ENCODE measurements around the gene STAG1. TPM values are rescaled to one million over a fixed set of nuclear protein-coding genes. Genes with fewer than 3 reads are reported as not detected.
A peak's percentile ranks its signal among the peaks of the same experiment; 100 is the strongest.
"Not testable (repeated sequence)": the region's sequence is repeated elsewhere in the genome, so short reads cannot be mapped to it uniquely, and the experiment has no call there.

Gene STAG1
- total RNA-seq, 1 experiment from 2014 or later = 31.9 TPM

DNA sequence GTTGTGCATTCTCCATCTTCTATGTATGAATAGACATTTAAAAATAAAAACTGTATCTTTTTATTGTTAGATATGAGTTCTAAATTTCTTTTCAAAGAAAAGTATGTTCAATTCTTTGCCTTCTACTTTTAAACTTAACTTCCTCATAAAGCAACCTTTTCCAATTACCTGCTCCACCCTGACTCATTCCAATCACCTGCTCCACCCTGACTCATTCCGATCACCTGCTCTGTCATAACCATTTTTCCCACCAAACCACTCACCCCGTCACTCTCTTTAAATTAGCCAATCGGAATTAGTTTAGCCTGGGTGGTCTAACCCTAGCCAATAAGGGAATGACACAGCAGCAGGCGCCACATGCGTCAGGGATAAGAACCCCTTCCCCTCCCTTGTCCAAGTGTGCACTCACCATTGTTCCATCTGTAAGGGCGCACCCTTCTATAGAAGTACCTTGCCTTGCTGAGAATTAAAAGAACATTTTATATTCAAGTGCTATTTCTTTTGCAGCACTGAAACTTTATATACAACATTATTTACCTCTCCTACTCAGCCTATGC, 134.1 kb downstream of the STAG1 start:
- H3K9me3 ChIP-seq (replicated peaks); H3K27ac ChIP-seq; H3K4me1 ChIP-seq (replicated peaks); H3K27me3 ChIP-seq (replicated peaks); H3K4me3 ChIP-seq; H3K36me3 ChIP-seq; DNase-seq (ENCODE audit: low read depth in 1 of 2, low spot score in 2 of 2): not testable (repeated sequence)

DNA sequence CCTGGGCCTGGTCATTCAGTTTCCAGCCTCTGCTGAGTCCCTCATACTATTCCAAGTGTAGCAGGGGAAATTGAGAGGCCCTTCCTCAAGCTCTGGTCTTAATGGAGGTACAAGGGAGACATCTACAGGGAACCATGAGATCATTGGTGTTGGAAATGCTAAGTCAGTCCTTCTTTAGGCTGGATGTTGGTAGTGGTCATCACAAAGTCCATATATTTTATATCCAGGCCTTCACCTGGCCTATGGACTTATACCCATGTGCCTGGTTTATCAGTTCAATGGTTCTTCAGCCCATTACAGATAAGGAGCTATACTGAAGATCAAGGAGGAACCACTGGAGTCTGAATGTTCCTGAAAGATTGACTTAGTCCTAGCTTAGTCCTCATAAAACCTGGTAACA, 135.0 kb downstream of the STAG1 start:
- H3K36me3 ChIP-seq = no peaks in the 10 kb centered on the region; the same call in 1 of the 2 replicates
- no peaks in the 10 kb centered on the region for H3K27me3 ChIP-seq (replicated peaks)
- DNase-seq (ENCODE audit: low read depth in 1 of 2, low spot score in 2 of 2) = no peak
- no peak overlapping the region for H3K4me3 ChIP-seq
- no peak overlapping the region for H3K27ac ChIP-seq
- H3K9me3 ChIP-seq (replicated peaks) = no peaks in the 10 kb centered on the region
- 0 out of 2 replicates have a peak, but pooled peaks cover 4% of the 10 kb centered on the region for H3K4me1 ChIP-seq (replicated peaks)

DNA sequence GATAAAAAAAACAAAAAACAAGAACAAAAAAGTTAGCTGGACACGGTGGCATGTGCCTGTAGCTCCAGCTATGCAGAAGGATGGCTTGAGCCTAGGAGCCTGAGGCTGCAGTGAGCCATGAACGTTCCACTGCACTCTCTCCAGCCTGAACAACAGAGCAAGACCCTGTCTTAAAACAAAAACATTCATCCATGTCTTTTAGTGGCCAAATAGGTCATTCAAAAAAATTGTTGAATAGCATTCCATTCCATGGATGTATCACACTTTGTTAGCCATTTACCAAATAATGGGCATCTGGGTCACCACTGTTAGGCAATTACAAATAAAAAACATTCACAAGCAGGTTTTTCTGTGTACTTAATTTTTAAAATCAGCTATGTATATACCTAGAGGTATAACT, 139.7 kb downstream of the STAG1 start:
- H3K9me3 ChIP-seq (replicated peaks) = no peaks in the 10 kb centered on the region
- peaks cover 4% of the 10 kb centered on the region for H3K36me3 ChIP-seq
- no peak for DNase-seq (ENCODE audit: low read depth in 1 of 2, low spot score in 2 of 2)
- H3K27ac ChIP-seq = no peak overlapping the region
- no peak overlapping the region for H3K4me3 ChIP-seq
- no peaks in the 10 kb centered on the region for H3K27me3 ChIP-seq (replicated peaks)
- 0 out of 2 replicates have a peak, but pooled peaks cover 4% of the 10 kb centered on the region for H3K4me1 ChIP-seq (replicated peaks)

DNA sequence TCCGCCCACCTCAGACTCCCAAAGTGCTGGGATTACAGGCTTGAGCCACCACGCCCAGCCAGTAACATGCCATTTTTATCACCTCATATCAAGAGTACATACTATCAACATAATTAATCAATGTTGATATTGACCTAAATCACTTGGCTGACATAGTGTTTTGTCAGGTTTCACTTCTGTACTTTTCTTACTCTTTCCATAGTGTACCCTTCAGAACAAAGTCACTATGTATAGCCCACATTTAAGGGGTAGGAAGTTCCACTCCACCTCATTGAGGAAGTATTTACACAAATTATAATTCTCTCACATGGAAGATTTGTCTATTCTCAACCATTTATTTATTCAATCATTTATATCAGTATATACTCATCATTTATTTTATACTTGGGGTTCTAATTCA, 145.2 kb downstream of the STAG1 start:
- H3K4me3 ChIP-seq = no peak overlapping the region
- DNase-seq (ENCODE audit: low read depth in 1 of 2, low spot score in 2 of 2) = no peak
- no peaks in the 10 kb centered on the region for H3K27me3 ChIP-seq (replicated peaks)
- H3K36me3 ChIP-seq = peaks cover 11% of the 10 kb centered on the region
- peaks cover 5% of the 10 kb centered on the region; the same call in 1 of the 2 replicates for H3K9me3 ChIP-seq (replicated peaks)
- peaks cover 11% of the 10 kb centered on the region for H3K4me1 ChIP-seq (replicated peaks)
- H3K27ac ChIP-seq = no peak overlapping the region

DNA sequence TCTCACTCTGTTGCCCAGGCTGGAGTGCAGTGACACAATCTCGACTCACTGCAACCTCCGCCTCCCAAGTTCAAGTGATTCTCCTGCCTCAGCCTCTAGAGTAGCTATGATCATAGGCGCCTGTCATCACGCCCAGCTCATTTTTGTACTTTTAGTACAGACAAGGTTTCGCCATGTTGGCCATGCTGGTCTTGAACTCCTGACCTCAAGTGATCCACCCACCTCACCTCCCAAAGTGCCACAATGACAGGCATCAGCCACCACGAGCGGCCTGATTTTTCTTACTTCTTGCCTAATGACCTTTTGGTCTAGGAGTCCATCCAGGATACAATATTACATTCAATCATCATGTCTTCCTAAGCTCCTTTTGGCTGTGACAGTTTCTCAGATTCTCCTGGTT, 146.0 kb downstream of the STAG1 start:
- DNase-seq (ENCODE audit: low read depth in 1 of 2, low spot score in 2 of 2); H3K9me3 ChIP-seq (replicated peaks); H3K4me3 ChIP-seq; H3K27ac ChIP-seq; H3K27me3 ChIP-seq (replicated peaks): not testable (repeated sequence)
- H3K4me1 ChIP-seq (replicated peaks) = peaks cover 11% of the 10 kb centered on the region
- H3K36me3 ChIP-seq = peaks cover 11% of the 10 kb centered on the region

GRCh38 chr3:136604961-136605360, 147.2 kb downstream of the STAG1 start:
- Histone ChIP-seq H3K36me3 (peaks cover 11% of the 10 kb centered on the region), H3K27ac (peak overlapping the region; percentile 6; the same call in 1 of the 2 replicates), H3K27me3 (replicated peaks) (no peaks in the 10 kb centered on the region), H3K9me3 (replicated peaks) (peaks cover 5% of the 10 kb centered on the region; the same call in 1 of the 2 replicates), H3K4me3 (no peak overlapping the region), H3K4me1 (replicated peaks) (peaks cover 11% of the 10 kb centered on the region)
- DNase-seq (ENCODE audit: low read depth in 1 of 2, low spot score in 2 of 2) = peak in 1 of 2 experiments; percentile 43

DNA sequence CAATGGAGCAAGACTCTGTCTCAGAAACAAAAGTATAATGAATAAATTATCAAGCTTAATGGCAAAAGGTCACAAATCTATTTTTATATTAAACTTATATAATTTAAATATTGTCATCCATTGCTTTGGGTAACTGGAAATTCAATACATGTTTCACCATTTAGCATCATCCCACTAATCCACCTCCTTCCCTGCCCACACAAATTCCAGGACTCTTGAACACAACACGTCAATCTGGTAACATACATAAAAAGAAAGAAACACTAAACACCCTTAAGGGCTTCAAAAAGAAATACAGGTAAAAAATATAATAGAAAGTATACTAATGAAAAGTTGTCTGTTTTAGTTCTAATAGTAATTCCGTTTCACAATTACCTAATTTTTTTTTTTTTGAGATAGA, 149.4 kb downstream of the STAG1 start:
- Histone ChIP-seq H3K4me3 (no peak overlapping the region), H3K4me1 (replicated peaks) (peaks cover 11% of the 10 kb centered on the region), H3K36me3 (peaks cover 10% of the 10 kb centered on the region), H3K9me3 (replicated peaks) (peaks cover 5% of the 10 kb centered on the region; the same call in 1 of the 2 replicates), H3K27me3 (replicated peaks) (no peaks in the 10 kb centered on the region), H3K27ac (no peak overlapping the region)
- no peak for DNase-seq (ENCODE audit: low read depth in 1 of 2, low spot score in 2 of 2)

- no peaks in the 10 kb centered on the region for H3K36me3 ChIP-seq
- H3K27ac ChIP-seq = no peak overlapping the region
- H3K9me3 ChIP-seq (replicated peaks) = no peaks in the 10 kb centered on the region
- DNase-seq (ENCODE audit: low read depth in 1 of 2, low spot score in 2 of 2) = no peak
- H3K4me3 ChIP-seq = no peak overlapping the region
- no peaks in the 10 kb centered on the region for H3K27me3 ChIP-seq (replicated peaks)
- peaks cover 12% of the 10 kb centered on the region for H3K4me1 ChIP-seq (replicated peaks)
Measured at GRCh38 chr3:136595913-136596697, 156.1 kb downstream of the STAG1 start.

DNA sequence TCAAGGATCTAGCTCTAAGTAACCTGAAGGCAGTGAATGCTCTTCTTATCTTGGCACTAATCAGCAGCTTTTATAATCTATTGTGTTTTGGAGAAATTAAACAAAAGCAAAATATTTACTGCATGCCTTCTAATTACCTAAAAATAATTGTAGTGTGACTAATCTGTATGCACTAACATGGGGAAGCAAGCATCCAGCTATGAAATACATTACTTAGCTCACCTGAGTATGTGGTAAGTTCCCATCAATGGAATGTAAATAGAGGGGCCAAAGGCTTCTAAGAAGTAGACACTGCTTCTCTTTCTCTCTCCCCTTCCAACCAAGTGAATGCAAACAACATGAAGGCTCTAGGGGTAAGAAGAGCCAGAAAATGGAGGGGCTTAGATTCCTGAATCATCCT, 165.6 kb downstream of the STAG1 start:
- Histone ChIP-seq H3K9me3 (replicated peaks) (no peaks in the 10 kb centered on the region), H3K36me3 (0 out of 2 replicates have a peak, but pooled peaks cover 3% of the 10 kb centered on the region), H3K27me3 (replicated peaks) (no peaks in the 10 kb centered on the region), H3K27ac (no peak overlapping the region), H3K4me3 (no peak overlapping the region), H3K4me1 (replicated peaks) (peaks cover 5% of the 10 kb centered on the region)
- DNase-seq (ENCODE audit: low read depth in 1 of 2, low spot score in 2 of 2) = no peak

DNA sequence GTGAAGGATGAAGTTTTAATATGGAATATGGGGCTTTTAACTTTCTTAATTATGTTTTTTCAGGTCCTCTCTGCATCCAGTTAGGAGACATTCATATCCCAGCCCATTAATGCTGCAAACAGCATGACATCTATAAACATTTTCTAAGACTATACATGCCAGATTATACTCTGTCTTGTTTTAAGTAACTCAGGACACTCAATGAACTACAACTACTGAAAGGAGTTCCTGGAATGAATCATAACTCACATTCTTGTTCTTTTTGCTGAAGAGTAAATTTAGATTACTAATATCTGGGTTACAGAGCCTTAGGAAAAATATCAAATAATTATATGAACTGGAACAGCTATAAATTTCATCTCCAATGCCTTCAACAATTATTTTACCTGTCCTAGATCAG, 167.4 kb downstream of the STAG1 start:
- no peaks in the 10 kb centered on the region for H3K27me3 ChIP-seq (replicated peaks)
- H3K4me3 ChIP-seq = no peak overlapping the region
- H3K36me3 ChIP-seq = 0 out of 2 replicates have a peak, but pooled peaks cover 3% of the 10 kb centered on the region
- DNase-seq (ENCODE audit: low read depth in 1 of 2, low spot score in 2 of 2) = no peak
- H3K27ac ChIP-seq = no peak overlapping the region
- H3K9me3 ChIP-seq (replicated peaks) = no peaks in the 10 kb centered on the region
- H3K4me1 ChIP-seq (replicated peaks) = peaks cover 5% of the 10 kb centered on the region

GRCh38 chr3:136583823-136584222, 168.4 kb downstream of the STAG1 start:
- no peak for DNase-seq (ENCODE audit: low read depth in 1 of 2, low spot score in 2 of 2)
- Histone ChIP-seq H3K9me3 (replicated peaks) (no peaks in the 10 kb centered on the region), H3K4me3 (no peak overlapping the region), H3K27me3 (replicated peaks) (no peaks in the 10 kb centered on the region), H3K36me3 (0 out of 2 replicates have a peak, but pooled peaks cover 3% of the 10 kb centered on the region), H3K27ac (no peak overlapping the region), H3K4me1 (replicated peaks) (peaks cover 5% of the 10 kb centered on the region)

- Histone ChIP-seq H3K9me3 (replicated peaks) (no peaks in the 10 kb centered on the region), H3K36me3 (no peaks in the 10 kb centered on the region)
- DNase-seq (ENCODE audit: low read depth in 1 of 2, low spot score in 2 of 2) = no peak
Measured at GRCh38 chr3:136577791-136578190, 174.4 kb downstream of the STAG1 start.

DNA sequence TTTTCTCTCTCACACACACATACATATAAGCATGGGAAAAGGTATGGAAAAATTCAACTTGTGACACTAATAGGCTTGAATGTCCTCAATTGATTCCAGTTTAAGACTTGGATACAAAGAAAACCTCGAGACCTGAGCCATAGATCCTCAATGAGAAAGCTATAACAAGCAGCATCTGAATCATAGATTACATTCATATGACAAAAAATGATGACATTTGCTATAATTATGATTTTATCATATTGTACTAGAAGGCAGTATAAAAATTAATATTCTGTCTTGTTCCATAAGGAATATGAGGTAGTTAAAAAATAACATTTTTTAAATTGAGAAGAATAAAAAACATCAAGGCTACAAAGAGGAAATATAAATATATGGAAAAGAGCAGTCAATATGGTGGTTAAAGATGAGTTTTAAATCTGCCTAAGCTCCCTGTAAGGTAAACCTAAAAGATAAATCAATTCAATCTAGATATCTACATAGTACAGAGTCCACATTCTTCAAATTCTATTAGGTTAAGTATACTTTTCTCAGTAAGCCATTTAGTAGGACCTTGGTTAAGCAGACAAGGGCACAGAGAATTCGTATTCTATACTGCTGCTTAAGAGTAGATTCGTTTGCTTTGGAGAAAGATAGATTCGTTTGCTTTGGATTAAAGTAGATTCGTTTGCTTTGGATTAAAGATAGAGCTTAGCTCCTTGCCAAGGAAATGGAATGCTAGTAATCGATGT, 175.7 kb downstream of the STAG1 start:
- H3K4me1 ChIP-seq (replicated peaks) = no peaks in the 10 kb centered on the region
- no peak overlapping the region for H3K27ac ChIP-seq
- no peak for DNase-seq (ENCODE audit: low read depth in 1 of 2, low spot score in 2 of 2)
- H3K4me3 ChIP-seq = no peak overlapping the region
- H3K27me3 ChIP-seq (replicated peaks) = no peaks in the 10 kb centered on the region
- no peaks in the 10 kb centered on the region for H3K9me3 ChIP-seq (replicated peaks)
- H3K36me3 ChIP-seq = no peaks in the 10 kb centered on the region

More at GRCh38 chr3:136577791-136578190, 174.4 kb downstream of the STAG1 start:
- Histone ChIP-seq H3K4me1 (replicated peaks) (no peaks in the 10 kb centered on the region), H3K4me3 (no peak overlapping the region), H3K27ac (no peak overlapping the region), H3K27me3 (replicated peaks) (no peaks in the 10 kb centered on the region)

All from SJSA1 (cell line).